Panc1 (cell line): Measurements from ENCODE around the gene LDB2. TPM values are rescaled to one million over a fixed set of nuclear protein-coding genes. Genes with fewer than 3 reads are reported as not detected.

Source experiments
- ATAC-seq: fragments of 200-7000 bp; cut with Tn5 transposase; 2 replicates; pipeline ENCODE4 v1.9.1; 2020; ENCODE audit warnings: mild to moderate bottlenecking, moderate library complexity
- BruUV-seq: library from RNA; stranded (reverse); fragments of 400-500 nt; replicated peaks from 2 replicates; lab custom pipeline; 2021; lab: Mats Ljungman, UMichigan
- CTCF ChIA-PET: fragments of 300-600 bp; sonication (Branson Sonifier 250); formaldehyde crosslinking; loops from one replicate; lab custom pipeline; 2022; ENCODE audit warnings: antibody characterized with exemption; lab: Charles Lee
- POLR2A ChIA-PET: fragments of 300-600 bp; sonication (Branson Sonifier 250); formaldehyde crosslinking; loops from one replicate; lab custom pipeline; 2022; ENCODE audit warnings: antibody characterized with exemption; lab: Charles Lee
- DNase-seq: peaks from one replicate; pipeline ENCODE4 v3.0.0-alpha.2; 2010; ENCODE audit warnings: low read depth, low spot score
- H3K27ac ChIP-seq: 2 replicates; pipeline ENCODE4 v1.5.1; 2011; ENCODE audit warnings: mild to moderate bottlenecking, low read length, inconsistent platforms
- H3K27me3 ChIP-seq: fragments of 200-500 bp; sonication (Bioruptor generic); 2 replicates; pipeline ENCODE4 v1.6.0; 2014; ENCODE audit warnings: low read length, inconsistent platforms; ENCODE audit not compliant: control insufficient read depth, insufficient read depth
- H3K36me3 ChIP-seq: fragments of 200-500 bp; sonication (Bioruptor generic); 2 replicates; pipeline ENCODE4 v1.5.1; 2014; ENCODE audit warnings: inconsistent platforms, mild to moderate bottlenecking, low read length, moderate library complexity; ENCODE audit not compliant: control insufficient read depth, insufficient read depth
- H3K4me1 ChIP-seq: 2 replicates; pipeline ENCODE4 v1.5.1; 2011; ENCODE audit warnings: inconsistent platforms, mild to moderate bottlenecking, low read length, moderate library complexity; ENCODE audit not compliant: control insufficient read depth, insufficient read depth
- H3K4me3 ChIP-seq, 2 experiments: 2 replicates each; pipeline ENCODE4 v1.5.1; 2011 to 2012; ENCODE audit warnings: low read depth in 2 of 2, low read length in 2 of 2, mild to moderate bottlenecking in 2 of 2, inconsistent platforms in 1 of 2, moderate library complexity in 1 of 2
- H3K9me3 ChIP-seq: fragments of 200-500 bp; sonication (Bioruptor generic); 2 replicates; pipeline ENCODE4 v1.5.1; 2014; ENCODE audit warnings: low read depth, mild to moderate bottlenecking, inconsistent platforms, low read length, moderate library complexity; ENCODE audit not compliant: control insufficient read depth, insufficient read depth
- POLR2AphosphoS5 ChIP-seq: IDR thresholded peaks from 2 replicates; pipeline ENCODE4 v1.6.1; 2012; ENCODE audit warnings: mild to moderate bottlenecking, low read depth, low read length, moderate library complexity
- SIN3A ChIP-seq: IDR thresholded peaks from 2 replicates; pipeline ENCODE4 v1.6.1; 2012; ENCODE audit warnings: low read depth, mild to moderate bottlenecking, low read length, moderate library complexity, borderline replicate concordance; ENCODE audit not compliant: insufficient read depth
- TCF7L2 ChIP-seq: IDR thresholded peaks from 2 replicates; pipeline ENCODE4 v1.6.1; 2011; ENCODE audit warnings: mild to moderate bottlenecking, low read depth, low read length, inconsistent platforms
- in situ Hi-C: cut with HindIII; loops from 2 replicates; pipeline ENCODE4 v1.10.0; 2016; ENCODE audit warnings: low sequenced_read_pairs, low pct_unique_long_range_greater_than_20kb
- intact Hi-C: fragments of 100-400 bp; cut with micrococcal nuclease; formaldehyde crosslinking; loops from one replicate; pipeline ENCODE4 v1.10.0; 2022; ENCODE audit not compliant: unreplicated experiment
- total RNA-seq: library from RNA; stranded (reverse); gene quantifications from one replicate; pipeline ENCODE4 v1.2.1, GENCODE V29; 2021; ENCODE audit not compliant: unreplicated experiment
- TF ChIP-seq, protein P1 (sequence below): fragments of 450-650 bp; IDR thresholded peaks from 2 replicates; pipeline ENCODE4 v1.5.1; 2017; ENCODE audit warnings: mild to moderate bottlenecking
- TF ChIP-seq, protein P2 (sequence below), 2 experiments: IDR thresholded peaks; 2 replicates each; pipeline ENCODE4 v1.6.1; 2011 to 2012; ENCODE audit warnings: low read depth in 2 of 2, control low read depth in 1 of 2, low read length in 1 of 2, mild to moderate bottlenecking in 1 of 2, moderate library complexity in 1 of 2; ENCODE audit not compliant: insufficient read depth in 1 of 2

LDB2 gene
- total RNA-seq, 1 experiment from 2014 or later = not detected

DNA sequence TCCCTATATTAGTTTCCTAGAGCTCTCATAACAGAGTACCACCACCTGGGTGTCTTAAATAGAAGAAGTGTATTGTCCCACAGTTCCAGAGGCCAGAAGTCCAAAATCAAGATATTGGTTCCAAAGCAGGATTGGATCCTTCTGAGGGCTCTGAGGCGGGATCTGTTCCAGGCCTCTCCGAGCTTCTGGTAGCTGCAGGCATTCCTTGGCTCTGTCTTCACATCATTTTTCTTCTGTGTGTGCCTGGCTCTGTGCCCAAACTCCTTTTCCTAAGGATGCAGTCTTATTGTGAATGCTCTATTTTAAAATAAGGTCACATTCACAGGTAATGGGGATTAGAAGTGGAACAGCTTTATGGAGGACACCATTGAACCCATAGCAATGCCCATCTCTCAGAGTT, 418.4 kb downstream of the LDB2 start:
- BruUV-seq = no TSS peak
- in situ Hi-C loops = no loop called here
- intact Hi-C loops = no loop called here
- ChIA-PET CTCF (no interaction called here), POLR2A (no interaction called here)
- Histone ChIP-seq H3K27me3 (no peaks in the 10 kb centered on the region), H3K4me1 (no peaks in the 10 kb centered on the region), H3K4me3 (no peak overlapping the region), H3K27ac (no peak overlapping the region), H3K36me3 (no peaks in the 10 kb centered on the region), H3K9me3 (no peaks in the 10 kb centered on the region)
- no peak for ATAC-seq
- no peak for DNase-seq
- TF ChIP-seq SIN3A (no peak), TCF7L2 (no peak), POLR2AphosphoS5 (no peak)
- TF ChIP-seq, protein P1, sequence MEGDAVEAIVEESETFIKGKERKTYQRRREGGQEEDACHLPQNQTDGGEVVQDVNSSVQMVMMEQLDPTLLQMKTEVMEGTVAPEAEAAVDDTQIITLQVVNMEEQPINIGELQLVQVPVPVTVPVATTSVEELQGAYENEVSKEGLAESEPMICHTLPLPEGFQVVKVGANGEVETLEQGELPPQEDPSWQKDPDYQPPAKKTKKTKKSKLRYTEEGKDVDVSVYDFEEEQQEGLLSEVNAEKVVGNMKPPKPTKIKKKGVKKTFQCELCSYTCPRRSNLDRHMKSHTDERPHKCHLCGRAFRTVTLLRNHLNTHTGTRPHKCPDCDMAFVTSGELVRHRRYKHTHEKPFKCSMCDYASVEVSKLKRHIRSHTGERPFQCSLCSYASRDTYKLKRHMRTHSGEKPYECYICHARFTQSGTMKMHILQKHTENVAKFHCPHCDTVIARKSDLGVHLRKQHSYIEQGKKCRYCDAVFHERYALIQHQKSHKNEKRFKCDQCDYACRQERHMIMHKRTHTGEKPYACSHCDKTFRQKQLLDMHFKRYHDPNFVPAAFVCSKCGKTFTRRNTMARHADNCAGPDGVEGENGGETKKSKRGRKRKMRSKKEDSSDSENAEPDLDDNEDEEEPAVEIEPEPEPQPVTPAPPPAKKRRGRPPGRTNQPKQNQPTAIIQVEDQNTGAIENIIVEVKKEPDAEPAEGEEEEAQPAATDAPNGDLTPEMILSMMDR = no peak

DNA sequence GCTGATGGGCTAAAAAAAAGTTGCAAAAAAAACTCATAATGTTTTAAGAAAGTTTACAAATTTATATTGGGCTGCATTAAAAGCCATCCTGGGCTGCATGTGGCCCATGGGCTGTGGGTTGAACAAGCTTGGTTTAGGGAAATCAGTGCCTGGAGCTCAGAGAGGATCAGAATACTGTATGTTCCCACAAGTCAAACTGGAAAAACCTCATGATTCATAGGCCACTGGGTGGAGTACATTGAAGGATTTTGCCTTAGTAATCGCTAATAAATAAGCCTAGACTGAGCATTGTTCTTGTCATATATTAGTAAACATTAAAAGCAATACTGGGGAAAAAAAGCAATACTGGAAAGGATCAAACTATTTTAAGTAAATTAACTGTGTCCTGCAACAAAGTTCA, 425.9 kb downstream of the LDB2 start:
- Histone ChIP-seq H3K36me3 (no peaks in the 10 kb centered on the region), H3K9me3 (no peaks in the 10 kb centered on the region), H3K4me1 (no peaks in the 10 kb centered on the region), H3K4me3 (no peak overlapping the region), H3K27ac (no peak overlapping the region), H3K27me3 (no peaks in the 10 kb centered on the region)
- DNase-seq (no peak), ATAC-seq (no peak)
- POLR2A ChIA-PET = no interaction called here
- TF ChIP-seq POLR2AphosphoS5 = no peak
- TF ChIP-seq SIN3A = no peak
- TF ChIP-seq TCF7L2 = no peak
- TF ChIP-seq, protein P2, sequence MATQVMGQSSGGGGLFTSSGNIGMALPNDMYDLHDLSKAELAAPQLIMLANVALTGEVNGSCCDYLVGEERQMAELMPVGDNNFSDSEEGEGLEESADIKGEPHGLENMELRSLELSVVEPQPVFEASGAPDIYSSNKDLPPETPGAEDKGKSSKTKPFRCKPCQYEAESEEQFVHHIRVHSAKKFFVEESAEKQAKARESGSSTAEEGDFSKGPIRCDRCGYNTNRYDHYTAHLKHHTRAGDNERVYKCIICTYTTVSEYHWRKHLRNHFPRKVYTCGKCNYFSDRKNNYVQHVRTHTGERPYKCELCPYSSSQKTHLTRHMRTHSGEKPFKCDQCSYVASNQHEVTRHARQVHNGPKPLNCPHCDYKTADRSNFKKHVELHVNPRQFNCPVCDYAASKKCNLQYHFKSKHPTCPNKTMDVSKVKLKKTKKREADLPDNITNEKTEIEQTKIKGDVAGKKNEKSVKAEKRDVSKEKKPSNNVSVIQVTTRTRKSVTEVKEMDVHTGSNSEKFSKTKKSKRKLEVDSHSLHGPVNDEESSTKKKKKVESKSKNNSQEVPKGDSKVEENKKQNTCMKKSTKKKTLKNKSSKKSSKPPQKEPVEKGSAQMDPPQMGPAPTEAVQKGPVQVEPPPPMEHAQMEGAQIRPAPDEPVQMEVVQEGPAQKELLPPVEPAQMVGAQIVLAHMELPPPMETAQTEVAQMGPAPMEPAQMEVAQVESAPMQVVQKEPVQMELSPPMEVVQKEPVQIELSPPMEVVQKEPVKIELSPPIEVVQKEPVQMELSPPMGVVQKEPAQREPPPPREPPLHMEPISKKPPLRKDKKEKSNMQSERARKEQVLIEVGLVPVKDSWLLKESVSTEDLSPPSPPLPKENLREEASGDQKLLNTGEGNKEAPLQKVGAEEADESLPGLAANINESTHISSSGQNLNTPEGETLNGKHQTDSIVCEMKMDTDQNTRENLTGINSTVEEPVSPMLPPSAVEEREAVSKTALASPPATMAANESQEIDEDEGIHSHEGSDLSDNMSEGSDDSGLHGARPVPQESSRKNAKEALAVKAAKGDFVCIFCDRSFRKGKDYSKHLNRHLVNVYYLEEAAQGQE (IDR thresholded peaks at IDR 0.05; ENCODE audit: insufficient read depth in 1 of 2, low read depth in 2 of 2, low read length in 1 of 2) = no peak
- TF ChIP-seq, protein P1 = no peak
- no TSS peak for BruUV-seq
- in situ Hi-C loops = no loop called here
- intact Hi-C loops = no loop called here
- CTCF ChIA-PET = no interaction called here

DNA sequence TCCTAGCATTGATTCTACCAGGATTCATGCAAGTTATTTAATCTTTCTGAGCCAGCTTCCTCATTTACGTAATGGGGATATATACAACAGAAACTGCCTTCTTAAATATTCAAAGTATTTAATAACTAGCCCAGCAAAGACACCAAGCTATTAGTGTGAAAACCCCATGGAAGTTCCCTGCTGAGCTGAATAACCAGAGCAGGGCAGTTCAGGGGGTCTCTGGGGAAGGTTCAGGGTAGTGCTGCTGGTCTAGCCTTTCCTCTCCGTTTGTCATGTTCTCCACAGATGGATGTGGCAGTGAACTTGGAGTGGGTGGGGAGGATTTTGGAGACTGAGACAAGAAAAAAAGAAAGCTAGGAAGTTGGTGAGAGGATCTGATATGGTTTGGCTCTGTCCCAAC, 431.4 kb downstream of the LDB2 start:
- no peaks in the 10 kb centered on the region for H3K9me3 ChIP-seq
- H3K4me1 ChIP-seq = no peaks in the 10 kb centered on the region
- no peak for TF ChIP-seq POLR2AphosphoS5
- TF ChIP-seq, protein P2 (IDR thresholded peaks at IDR 0.05; ENCODE audit: insufficient read depth in 1 of 2, low read depth in 2 of 2, low read length in 1 of 2) = no peak
- no TSS peak for BruUV-seq
- intact Hi-C loops (no loop called here), in situ Hi-C loops (no loop called here)
- H3K36me3 ChIP-seq = no peaks in the 10 kb centered on the region
- no peaks in the 10 kb centered on the region for H3K27me3 ChIP-seq
- DNase-seq (no peak), ATAC-seq (no peak)
- ChIA-PET POLR2A (no interaction called here), CTCF (no interaction called here)
- no peak overlapping the region for H3K27ac ChIP-seq
- no peak overlapping the region for H3K4me3 ChIP-seq
